Gastrocnemius medialis (tissue), 4 donors: ENCODE results near the gene CHST2.

Experiments
- POLR2A ChIP-seq, 2 donors: fragments of 450-650 bp; IDR thresholded peaks; one replicate each; pipeline ENCODE4 v1.6.1; 2017; ENCODE audit warnings: antibody characterized with exemption in 2 of 2, mild to moderate bottlenecking in 2 of 2, moderate library complexity in 2 of 2
- TF ChIP-seq, protein P1 (sequence below), 5 experiments: fragments of 450-650 bp in 3 of 5; fragments of 200-600 bp in 2 of 5; sonication (generic) in 2 of 5; IDR thresholded peaks in 4 of 5; conservative IDR thresholded peaks in 1 of 5; 1 replicate in 4 of 5; 2 replicates in 1 of 5; pipeline ENCODE4 v1.5.1; 2016 to 2019; ENCODE audit warnings: antibody characterized with exemption in 5 of 5, mild to moderate bottlenecking in 3 of 5, moderate library complexity in 3 of 5

DNA sequence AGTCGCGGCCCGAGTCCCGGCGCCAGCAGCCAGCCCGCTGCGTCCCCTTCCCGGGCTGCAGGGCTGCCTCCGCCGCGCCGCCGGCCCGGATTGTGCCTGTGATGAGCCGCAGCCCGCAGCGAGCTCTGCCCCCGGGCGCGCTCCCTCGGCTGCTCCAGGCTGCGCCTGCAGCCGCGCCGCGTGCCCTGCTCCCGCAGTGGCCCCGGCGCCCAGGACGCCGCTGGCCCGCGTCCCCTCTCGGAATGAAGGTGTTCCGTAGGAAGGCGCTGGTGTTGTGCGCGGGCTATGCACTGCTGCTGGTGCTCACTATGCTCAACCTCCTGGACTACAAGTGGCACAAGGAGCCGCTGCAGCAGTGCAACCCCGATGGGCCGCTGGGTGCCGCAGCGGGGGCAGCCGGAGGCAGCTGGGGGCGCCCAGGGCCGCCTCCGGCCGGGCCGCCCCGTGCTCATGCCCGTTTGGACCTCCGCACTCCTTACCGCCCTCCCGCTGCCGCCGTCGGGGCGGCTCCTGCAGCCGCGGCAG lies 1.2 kb downstream of the CHST2 start:
- TF ChIP-seq, protein P1, sequence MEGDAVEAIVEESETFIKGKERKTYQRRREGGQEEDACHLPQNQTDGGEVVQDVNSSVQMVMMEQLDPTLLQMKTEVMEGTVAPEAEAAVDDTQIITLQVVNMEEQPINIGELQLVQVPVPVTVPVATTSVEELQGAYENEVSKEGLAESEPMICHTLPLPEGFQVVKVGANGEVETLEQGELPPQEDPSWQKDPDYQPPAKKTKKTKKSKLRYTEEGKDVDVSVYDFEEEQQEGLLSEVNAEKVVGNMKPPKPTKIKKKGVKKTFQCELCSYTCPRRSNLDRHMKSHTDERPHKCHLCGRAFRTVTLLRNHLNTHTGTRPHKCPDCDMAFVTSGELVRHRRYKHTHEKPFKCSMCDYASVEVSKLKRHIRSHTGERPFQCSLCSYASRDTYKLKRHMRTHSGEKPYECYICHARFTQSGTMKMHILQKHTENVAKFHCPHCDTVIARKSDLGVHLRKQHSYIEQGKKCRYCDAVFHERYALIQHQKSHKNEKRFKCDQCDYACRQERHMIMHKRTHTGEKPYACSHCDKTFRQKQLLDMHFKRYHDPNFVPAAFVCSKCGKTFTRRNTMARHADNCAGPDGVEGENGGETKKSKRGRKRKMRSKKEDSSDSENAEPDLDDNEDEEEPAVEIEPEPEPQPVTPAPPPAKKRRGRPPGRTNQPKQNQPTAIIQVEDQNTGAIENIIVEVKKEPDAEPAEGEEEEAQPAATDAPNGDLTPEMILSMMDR (IDR thresholded peaks at IDR 0.05 in 4 of 5, conservative IDR thresholded peaks at IDR 0.05 in 1 of 5): no peak
- TF ChIP-seq POLR2A (IDR thresholded peaks at IDR 0.05): no peak
